IMR-90 (cell line): ENCODE measurements around the gene ZBTB1. TPM values are rescaled to one million over a fixed set of nuclear protein-coding genes. Genes with fewer than 3 reads are reported as not detected.

ENCODE experiments used
- ATAC-seq: fragments of 200-7000 bp; cut with Tn5 transposase; 2 replicates; pipeline ENCODE4 v1.9.1; 2020; ENCODE audit warnings: low read depth, mild to moderate bottlenecking, moderate library complexity
- BruUV-seq: library from RNA; stranded (reverse); fragments of 400-500 nt; replicated peaks from 2 replicates; lab custom pipeline; 2021; lab: Mats Ljungman, UMichigan
- CTCF ChIA-PET: fragments of 300-600 bp; formaldehyde crosslinking; extraction: SDS; loops from one replicate; lab custom pipeline; 2021; ENCODE audit warnings: antibody characterized with exemption; lab: Yijun Ruan, JAX
- POLR2A ChIA-PET: fragments of 300-600 bp; sonication (Branson Sonifier 250); formaldehyde crosslinking; loops from one replicate; lab custom pipeline; 2022; ENCODE audit warnings: antibody characterized with exemption; ENCODE audit not compliant: unreplicated experiment; lab: Charles Lee
- DNase-seq: peaks from one replicate; pipeline ENCODE4 v3.0.0; 2013
- H2AFZ ChIP-seq: replicated peaks from 2 replicates; pipeline ENCODE3; 2013; ENCODE audit warnings: low read length, mild to moderate bottlenecking; ENCODE audit not compliant: poor library complexity
- H2AK5ac ChIP-seq: 2 replicates; pipeline ENCODE4 v1.6.1; 2013; ENCODE audit warnings: low read depth, low read length, inconsistent platforms
- H2AK9ac ChIP-seq: replicated peaks from 2 replicates; pipeline ENCODE3; 2013; ENCODE audit warnings: mild to moderate bottlenecking, low read depth, low read length, moderate library complexity; ENCODE audit not compliant: poor library complexity
- H2BK120ac ChIP-seq: 2 replicates; pipeline ENCODE4 v1.6.1; 2013; ENCODE audit warnings: low read depth, low read length, inconsistent platforms
- H2BK15ac ChIP-seq: 3 replicates; pipeline ENCODE4 v1.6.1; 2013; ENCODE audit warnings: low read depth, low read length, inconsistent platforms
- H2BK20ac ChIP-seq: 2 replicates; pipeline ENCODE4 v1.6.1; 2013; ENCODE audit warnings: low read depth, mild to moderate bottlenecking, inconsistent platforms, low read length, moderate library complexity
- H2BK5ac ChIP-seq: 2 replicates; pipeline ENCODE4 v1.6.1; 2013; ENCODE audit warnings: mild to moderate bottlenecking, low read depth, low read length, inconsistent platforms; ENCODE audit not compliant: poor library complexity, severe bottlenecking
- H3K14ac ChIP-seq: replicated peaks from 2 replicates; pipeline ENCODE4 v1.6.1; 2013; ENCODE audit warnings: low read depth, low read length, inconsistent platforms
- H3K18ac ChIP-seq: 2 replicates; pipeline ENCODE4 v1.6.1; 2013; ENCODE audit warnings: low read depth, low read length, control low read depth
- H3K23ac ChIP-seq: 2 replicates; pipeline ENCODE4 v1.6.1; 2013; ENCODE audit warnings: low read depth, low read length, inconsistent platforms
- H3K27ac ChIP-seq: 2 replicates; pipeline ENCODE4 v1.5.1; 2013; ENCODE audit warnings: mild to moderate bottlenecking, control low read depth, low read length; ENCODE audit not compliant: insufficient read depth
- H3K27me3 ChIP-seq: 2 replicates; pipeline ENCODE4 v1.6.1; 2013; ENCODE audit warnings: low read length; ENCODE audit not compliant: control insufficient read depth, insufficient read depth
- H3K36me3 ChIP-seq: 2 replicates; pipeline ENCODE4 v1.6.1; 2013; ENCODE audit warnings: low read length, mixed read lengths; ENCODE audit not compliant: control insufficient read depth, insufficient read depth
- H3K4ac ChIP-seq: 2 replicates; pipeline ENCODE4 v1.6.1; 2013; ENCODE audit warnings: low read depth, low read length, inconsistent platforms
- H3K4me1 ChIP-seq: 2 replicates; pipeline ENCODE4 v1.6.1; 2013; ENCODE audit warnings: low read length, mixed read lengths; ENCODE audit not compliant: control insufficient read depth, insufficient read depth
- H3K4me2 ChIP-seq: 2 replicates; pipeline ENCODE4 v1.6.1; 2013; ENCODE audit warnings: low read depth, mild to moderate bottlenecking, control low read depth, low read length, moderate library complexity
- H3K4me3 ChIP-seq: 2 replicates; pipeline ENCODE4 v1.5.1; 2013; ENCODE audit warnings: low read depth, mild to moderate bottlenecking, control low read depth, low read length, moderate library complexity; ENCODE audit not compliant: insufficient read depth
- H3K56ac ChIP-seq: 2 replicates; pipeline ENCODE4 v1.6.1; 2013; ENCODE audit warnings: low read length, inconsistent platforms; ENCODE audit not compliant: insufficient read depth; ENCODE audit errors: extremely low read depth
- H3K79me1 ChIP-seq, 2 experiments: 2 replicates each; pipeline ENCODE4 v1.6.1; 2013; ENCODE audit warnings: low read length in 2 of 2, inconsistent platforms in 1 of 2, low read depth in 1 of 2
- H3K9ac ChIP-seq: 2 replicates; pipeline ENCODE4 v1.6.1; 2013; ENCODE audit warnings: low read depth, low read length, control low read depth
- H3K9me1 ChIP-seq: 2 replicates; pipeline ENCODE4 v1.6.1; 2013; ENCODE audit warnings: low read length, inconsistent platforms; ENCODE audit not compliant: insufficient read depth
- H3K9me3 ChIP-seq: 2 replicates; pipeline ENCODE4 v1.6.1; 2013; ENCODE audit warnings: low read length; ENCODE audit not compliant: control insufficient read depth, insufficient read depth
- H4K20me1 ChIP-seq: 2 replicates; pipeline ENCODE4 v1.6.1; 2013; ENCODE audit warnings: low read length, inconsistent platforms; ENCODE audit not compliant: insufficient read depth
- H4K5ac ChIP-seq: 2 replicates; pipeline ENCODE4 v1.6.1; 2013; ENCODE audit warnings: mild to moderate bottlenecking, low read depth, low read length, control low read depth
- H4K8ac ChIP-seq, 2 experiments: 2 replicates each; pipeline ENCODE4 v1.6.1; 2013; ENCODE audit warnings: low read depth in 2 of 2, low read length in 2 of 2, control low read depth in 1 of 2, inconsistent platforms in 1 of 2
- H4K91ac ChIP-seq: 2 replicates; pipeline ENCODE4 v1.6.1; 2013; ENCODE audit warnings: low read depth, low read length, inconsistent platforms; ENCODE audit not compliant: insufficient read depth
- BHLHE40 ChIP-seq: fragments of 150-350 bp; IDR thresholded peaks from 2 replicates; pipeline ENCODE4 v1.6.1; 2016; ENCODE audit warnings: mild to moderate bottlenecking, low read depth, low read length
- CHD1 ChIP-seq: IDR thresholded peaks from 2 replicates; pipeline ENCODE4 v1.6.1; 2012; ENCODE audit warnings: low read depth, low read length, improper control_type of control experiment
- CTCF ChIP-seq: conservative IDR thresholded peaks from 2 replicates; pipeline ENCODE4 v1.5.1; 2012; ENCODE audit warnings: mild to moderate bottlenecking, low read depth, low read length, improper control_type of control experiment
- ELK1 ChIP-seq: fragments of 150-350 bp; IDR thresholded peaks from 2 replicates; pipeline ENCODE4 v1.6.1; 2016; ENCODE audit warnings: low read depth, mild to moderate bottlenecking, low read length, moderate library complexity, borderline replicate concordance
- MAFK ChIP-seq: IDR thresholded peaks from 2 replicates; pipeline ENCODE4 v1.6.1; 2012; ENCODE audit warnings: low read depth, low read length, improper control_type of control experiment
- MAZ ChIP-seq: IDR thresholded peaks from 2 replicates; pipeline ENCODE4 v1.6.1; 2012; ENCODE audit warnings: low read depth, mild to moderate bottlenecking, low read length, improper control_type of control experiment, moderate library complexity, borderline replicate concordance
- MXI1 ChIP-seq: IDR thresholded peaks from 2 replicates; pipeline ENCODE4 v1.6.1; 2012; ENCODE audit warnings: low read depth, mild to moderate bottlenecking, low read length, moderate library complexity, borderline replicate concordance
- NFE2L2 ChIP-seq: fragments of 150-350 bp; IDR thresholded peaks from 2 replicates; pipeline ENCODE4 v1.6.1; 2016; ENCODE audit warnings: low read depth, mild to moderate bottlenecking, low read length
- POLR2A ChIP-seq: IDR thresholded peaks from 2 replicates; pipeline ENCODE4 v1.6.1; 2012; ENCODE audit warnings: mild to moderate bottlenecking, low read depth, low read length
- RAD21 ChIP-seq: IDR thresholded peaks from 2 replicates; pipeline ENCODE4 v1.6.1; 2012; ENCODE audit warnings: low read length, improper control_type of control experiment
- RFX5 ChIP-seq: IDR thresholded peaks from 2 replicates; pipeline ENCODE4 v1.8.0; 2012; ENCODE audit warnings: low read depth, mild to moderate bottlenecking, low read length, moderate library complexity
- USF2 ChIP-seq: fragments of 150-350 bp; IDR thresholded peaks from 2 replicates; pipeline ENCODE4 v1.6.1; 2017; ENCODE audit warnings: mild to moderate bottlenecking, antibody characterized with exemption, low read length, low read depth
- WGBS, 2 experiments: methylation state at CpG; one replicate each; pipeline versions ENCODE4 v1.1.5 to v1.1.7; 2013; ENCODE audit warnings: missing lambda C conversion rate in 2 of 2; ENCODE audit not compliant: insufficient read length in 1 of 2; ENCODE audit errors: extremely low coverage in 2 of 2; 5-methylcytosine and 5-hydroxymethylcytosine counted together
- dilution Hi-C: fragments of 300-500 bp; cut with HindIII; formaldehyde crosslinking; loops from one replicate; pipeline ENCODE4 v1.14.3; 2018; ENCODE audit warnings: low sequenced_read_pairs; ENCODE audit not compliant: unreplicated experiment
- in situ Hi-C: fragments of 300-500 bp; cut with MboI; formaldehyde crosslinking; loops from 3 replicates; pipeline ENCODE4 v1.14.3; 2019; ENCODE audit warnings: low sequenced_read_pairs, inconsistent platforms, mixed read lengths
- intact Hi-C: fragments of 100-400 bp; cut with micrococcal nuclease; formaldehyde crosslinking; loops from 2 replicates; pipeline ENCODE4 v1.10.0; 2022
- polyA plus RNA-seq, 3 experiments: library from polyadenylated mRNA; depleted of rRNA; stranded (reverse); fragments of >200 nt; gene quantifications; 2 replicates each; pipeline ENCODE4 v1.2.3, GENCODE V29; 2012; ENCODE audit warnings: low replicate concordance in 1 of 3
- total RNA-seq: library from RNA; depleted of rRNA; stranded (reverse); fragments of >200 nt; gene quantifications from 2 replicates; pipeline ENCODE4 v1.2.3, GENCODE V29; 2012

The ZBTB1 gene
- total and polyA plus RNA-seq, 2 of the 4 experiments (the other 2 are of a cell fraction): 19.0 to 37.3 TPM

- H2BK15ac ChIP-seq: no peak overlapping the region
- no peak overlapping the region for H3K23ac ChIP-seq
- H3K4ac ChIP-seq: no peak overlapping the region
- ChIA-PET CTCF (no interaction called here), POLR2A (no interaction called here)
- H3K4me1 ChIP-seq: no peaks in the 10 kb centered on the region
- no peak overlapping the region for H4K91ac ChIP-seq
- intact Hi-C loops (no loop called here), dilution Hi-C loops (no loop called here), in situ Hi-C loops (loop anchor here (10.0 to 25.0 kb wide), 2 partner anchors 233 to 381 kb away; partner anchors contain the start of gene CHURC1)
- no peak overlapping the region for H3K4me2 ChIP-seq
- no peak overlapping the region for H3K9ac ChIP-seq
- no TSS peak for BruUV-seq
- no peak overlapping the region for H3K4me3 ChIP-seq
- H3K36me3 ChIP-seq: peaks cover 7% of the 10 kb centered on the region
- H3K56ac ChIP-seq: no peak overlapping the region
- no peak for TF ChIP-seq MAFK
- TF ChIP-seq USF2: no peak
- no peak for TF ChIP-seq RAD21
- TF ChIP-seq POLR2A: no peak
- no peak for TF ChIP-seq ELK1
- TF ChIP-seq MXI1: no peak
- no peak for TF ChIP-seq NFE2L2
- TF ChIP-seq BHLHE40: no peak
- no peak for TF ChIP-seq MAZ
- TF ChIP-seq RFX5: no peak
- no peak for TF ChIP-seq CHD1
- TF ChIP-seq CTCF: no peak
- H2BK120ac ChIP-seq: no peak overlapping the region
- H2BK20ac ChIP-seq: no peak overlapping the region
- H3K9me3 ChIP-seq: no peaks in the 10 kb centered on the region
- no peak overlapping the region for H3K14ac ChIP-seq
- H3K79me1 ChIP-seq: peaks cover 7 to 25% of the 10 kb centered on the region in 2 experiments
- no peak overlapping the region for H2BK5ac ChIP-seq
- no peak overlapping the region for H2AK9ac ChIP-seq
- no peak overlapping the region for H3K18ac ChIP-seq
- no peak for DNase-seq
- WGBS, 2 experiments: no CpG with 5 or more reads among the region's 2 CpGs
- H4K20me1 ChIP-seq: no peaks in the 10 kb centered on the region; the same call in 1 of the 2 replicates
- H4K8ac ChIP-seq: no peak overlapping the region
- no peak overlapping the region for H2AK5ac ChIP-seq
- H4K5ac ChIP-seq: no peak overlapping the region
- no peak overlapping the region for H3K27ac ChIP-seq
- H3K27me3 ChIP-seq: no peaks in the 10 kb centered on the region
- no peak overlapping the region for H2AFZ ChIP-seq
- no peaks in the 10 kb centered on the region for H3K9me1 ChIP-seq
- ATAC-seq: no peak
Observed at GRCh38 chr14:64531567-64531966, 27.0 kb downstream of the ZBTB1 start.
